ENCODE measurements around the gene POU4F1.

GRCh38 chr13:78607409-78608251 is 4.3 kb upstream of the POU4F1 start:
- TF ChIP-seq POLR2AphosphoS5 (IDR thresholded peaks at IDR 0.05), result no peak
- TF ChIP-seq, protein P1, sequence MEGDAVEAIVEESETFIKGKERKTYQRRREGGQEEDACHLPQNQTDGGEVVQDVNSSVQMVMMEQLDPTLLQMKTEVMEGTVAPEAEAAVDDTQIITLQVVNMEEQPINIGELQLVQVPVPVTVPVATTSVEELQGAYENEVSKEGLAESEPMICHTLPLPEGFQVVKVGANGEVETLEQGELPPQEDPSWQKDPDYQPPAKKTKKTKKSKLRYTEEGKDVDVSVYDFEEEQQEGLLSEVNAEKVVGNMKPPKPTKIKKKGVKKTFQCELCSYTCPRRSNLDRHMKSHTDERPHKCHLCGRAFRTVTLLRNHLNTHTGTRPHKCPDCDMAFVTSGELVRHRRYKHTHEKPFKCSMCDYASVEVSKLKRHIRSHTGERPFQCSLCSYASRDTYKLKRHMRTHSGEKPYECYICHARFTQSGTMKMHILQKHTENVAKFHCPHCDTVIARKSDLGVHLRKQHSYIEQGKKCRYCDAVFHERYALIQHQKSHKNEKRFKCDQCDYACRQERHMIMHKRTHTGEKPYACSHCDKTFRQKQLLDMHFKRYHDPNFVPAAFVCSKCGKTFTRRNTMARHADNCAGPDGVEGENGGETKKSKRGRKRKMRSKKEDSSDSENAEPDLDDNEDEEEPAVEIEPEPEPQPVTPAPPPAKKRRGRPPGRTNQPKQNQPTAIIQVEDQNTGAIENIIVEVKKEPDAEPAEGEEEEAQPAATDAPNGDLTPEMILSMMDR (IDR thresholded peaks at IDR 0.05 in 8 of 11, conservative IDR thresholded peaks at IDR 0.05 in 3 of 11), result no peak
